PC-3 (cell line): ENCODE results near the gene CDH13. TPM values are rescaled to one million over a fixed set of nuclear protein-coding genes. Genes with fewer than 3 reads are reported as not detected.

ENCODE experiments used
- ATAC-seq: fragments of 200-7000 bp; cut with Tn5 transposase; 2 replicates; pipeline ENCODE4 v1.9.1; 2020; ENCODE audit warnings: mild to moderate bottlenecking, moderate library complexity
- BruUV-seq: library from RNA; stranded (reverse); fragments of 400-500 nt; replicated peaks from 2 replicates; lab custom pipeline; 2021; lab: Mats Ljungman, UMichigan
- CTCF ChIA-PET: fragments of 300-600 bp; sonication (Branson Sonifier 250); formaldehyde crosslinking; loops from one replicate; lab custom pipeline; 2022; ENCODE audit warnings: antibody characterized with exemption; lab: Charles Lee
- POLR2A ChIA-PET: fragments of 300-600 bp; sonication (Branson Sonifier 250); formaldehyde crosslinking; loops from one replicate; lab custom pipeline; 2022; ENCODE audit warnings: antibody characterized with exemption; ENCODE audit not compliant: unreplicated experiment; lab: Charles Lee
- DNase-seq: peaks from one replicate; pipeline ENCODE4 v3.0.0-alpha.2; 2015
- H2AFZ ChIP-seq: fragments of 300-600 bp; sonication (generic); 2 replicates; pipeline ENCODE4 v1.6.0; 2016; ENCODE audit warnings: antibody characterized with exemption, low read length
- H3F3A ChIP-seq: fragments of 300-600 bp; sonication (generic); one replicate; pipeline ENCODE4 v1.6.0; 2017; ENCODE audit warnings: antibody characterized with exemption, low read length, control low read depth, mild to moderate bottlenecking; ENCODE audit not compliant: unreplicated experiment
- H3K27ac ChIP-seq: fragments of 300-600 bp; sonication (generic); 2 replicates; pipeline ENCODE4 v1.5.1; 2016; ENCODE audit warnings: mild to moderate bottlenecking, low read length
- H3K27me3 ChIP-seq: fragments of 300-600 bp; sonication (generic); 2 replicates; pipeline ENCODE4 v1.6.1; 2016; ENCODE audit warnings: low read length, mixed read lengths
- H3K36me3 ChIP-seq: fragments of 300-600 bp; sonication (generic); 2 replicates; pipeline ENCODE4 v1.6.1; 2016; ENCODE audit warnings: low read depth, mixed run types, low read length, mixed read lengths
- H3K4me1 ChIP-seq: fragments of 300-600 bp; sonication (generic); 2 replicates; pipeline ENCODE4 v1.5.1; 2016; ENCODE audit warnings: low read length; ENCODE audit not compliant: insufficient read depth
- H3K4me2 ChIP-seq: fragments of 300-600 bp; sonication (generic); 2 replicates; pipeline ENCODE4 v1.6.0; 2016; ENCODE audit warnings: low read length
- H3K4me3 ChIP-seq: fragments of 300-600 bp; sonication (generic); 2 replicates; pipeline ENCODE4 v1.5.1; 2016; ENCODE audit warnings: mild to moderate bottlenecking, low read length, mixed read lengths
- H3K79me2 ChIP-seq: fragments of 300-600 bp; sonication (generic); 2 replicates; pipeline ENCODE4 v1.6.1; 2017; ENCODE audit warnings: low read length, mixed read lengths
- H3K9ac ChIP-seq: fragments of 300-600 bp; sonication (generic); 2 replicates; pipeline ENCODE4 v1.6.0; 2016; ENCODE audit warnings: mild to moderate bottlenecking, low read length
- H3K9me2 ChIP-seq: fragments of 300-600 bp; sonication (generic); replicated peaks from 2 replicates; pipeline ENCODE4 v1.6.1; 2016; ENCODE audit warnings: mixed run types, low read length, mixed read lengths
- H3K9me3 ChIP-seq: fragments of 300-600 bp; sonication (generic); 2 replicates; pipeline ENCODE4 v1.6.1; 2016; ENCODE audit warnings: low read length, mixed read lengths
- H4K20me1 ChIP-seq: fragments of 300-600 bp; sonication (generic); 2 replicates; pipeline ENCODE4 v1.6.1; 2016; ENCODE audit warnings: low read length, mixed read lengths
- EZH2 ChIP-seq: fragments of 300-600 bp; sonication (generic); IDR thresholded peaks from one replicate; pipeline ENCODE4 v1.6.1; 2017; ENCODE audit warnings: antibody characterized with exemption, mild to moderate bottlenecking, low read length; ENCODE audit not compliant: unreplicated experiment
- EZH2phosphoT487 ChIP-seq: fragments of 300-600 bp; sonication (generic); IDR thresholded peaks from 2 replicates; pipeline ENCODE4 v1.6.1; 2018; ENCODE audit warnings: mild to moderate bottlenecking, antibody characterized with exemption, low read length, borderline replicate concordance
- intact Hi-C: fragments of 100-400 bp; cut with micrococcal nuclease; formaldehyde crosslinking; loops from 2 replicates; pipeline ENCODE4 v1.9.0; 2023
- total RNA-seq: library from RNA; depleted of rRNA; stranded (reverse); fragments of >200 nt; gene quantifications from 2 replicates; pipeline ENCODE4 v1.2.3, GENCODE V29; 2014
- TF ChIP-seq, protein P1 (sequence below): fragments of 300-600 bp; sonication (generic); conservative IDR thresholded peaks from 2 replicates; pipeline ENCODE4 v1.5.1; 2017; ENCODE audit warnings: antibody characterized with exemption, low read depth, mild to moderate bottlenecking, low read length

The CDH13 gene
- total RNA-seq, 1 experiment from 2014 or later, result 0.36 TPM

DNA sequence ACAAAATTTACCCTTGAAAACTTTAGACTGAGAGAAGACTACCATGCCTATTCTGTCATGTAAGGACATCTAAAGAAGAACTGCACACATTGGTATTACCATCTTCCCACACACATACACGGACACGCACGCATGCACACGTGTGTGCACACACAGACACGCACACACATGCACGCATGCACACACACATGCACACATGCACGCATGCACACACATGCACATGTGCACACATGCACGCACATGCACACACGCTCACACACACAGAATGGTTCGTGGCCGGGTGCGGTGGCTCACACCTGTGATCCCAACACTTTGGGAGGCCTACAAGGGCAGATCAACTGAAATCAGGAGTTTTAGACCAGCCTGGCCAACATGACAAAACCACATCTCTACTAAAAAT, 884.1 kb downstream of the CDH13 start:
- ChIA-PET CTCF (no interaction called here), POLR2A (no interaction called here)
- Histone ChIP-seq H3K9me3 (no peaks in the 10 kb centered on the region), H3K27me3 (no peaks in the 10 kb centered on the region; the same call in 1 of the 2 replicates), H3K9ac (no peak overlapping the region), H3K4me1 (no peaks in the 10 kb centered on the region), H3F3A (no peaks in the 10 kb centered on the region), H3K4me3 (no peak overlapping the region), H2AFZ (no peak overlapping the region), H3K9me2 (no peaks in the 10 kb centered on the region), H3K27ac (no peak overlapping the region), H3K79me2 (no peaks in the 10 kb centered on the region), H3K36me3 (no peaks in the 10 kb centered on the region), H3K4me2 (no peak overlapping the region), H4K20me1 (no peaks in the 10 kb centered on the region)
- intact Hi-C loops, result no loop called here
- no TSS peak for BruUV-seq
- TF ChIP-seq, protein P1, sequence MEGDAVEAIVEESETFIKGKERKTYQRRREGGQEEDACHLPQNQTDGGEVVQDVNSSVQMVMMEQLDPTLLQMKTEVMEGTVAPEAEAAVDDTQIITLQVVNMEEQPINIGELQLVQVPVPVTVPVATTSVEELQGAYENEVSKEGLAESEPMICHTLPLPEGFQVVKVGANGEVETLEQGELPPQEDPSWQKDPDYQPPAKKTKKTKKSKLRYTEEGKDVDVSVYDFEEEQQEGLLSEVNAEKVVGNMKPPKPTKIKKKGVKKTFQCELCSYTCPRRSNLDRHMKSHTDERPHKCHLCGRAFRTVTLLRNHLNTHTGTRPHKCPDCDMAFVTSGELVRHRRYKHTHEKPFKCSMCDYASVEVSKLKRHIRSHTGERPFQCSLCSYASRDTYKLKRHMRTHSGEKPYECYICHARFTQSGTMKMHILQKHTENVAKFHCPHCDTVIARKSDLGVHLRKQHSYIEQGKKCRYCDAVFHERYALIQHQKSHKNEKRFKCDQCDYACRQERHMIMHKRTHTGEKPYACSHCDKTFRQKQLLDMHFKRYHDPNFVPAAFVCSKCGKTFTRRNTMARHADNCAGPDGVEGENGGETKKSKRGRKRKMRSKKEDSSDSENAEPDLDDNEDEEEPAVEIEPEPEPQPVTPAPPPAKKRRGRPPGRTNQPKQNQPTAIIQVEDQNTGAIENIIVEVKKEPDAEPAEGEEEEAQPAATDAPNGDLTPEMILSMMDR, result no peak
- TF ChIP-seq EZH2phosphoT487 (no peak), EZH2 (no peak)
- ATAC-seq, result no peak
- no peak for DNase-seq

DNA sequence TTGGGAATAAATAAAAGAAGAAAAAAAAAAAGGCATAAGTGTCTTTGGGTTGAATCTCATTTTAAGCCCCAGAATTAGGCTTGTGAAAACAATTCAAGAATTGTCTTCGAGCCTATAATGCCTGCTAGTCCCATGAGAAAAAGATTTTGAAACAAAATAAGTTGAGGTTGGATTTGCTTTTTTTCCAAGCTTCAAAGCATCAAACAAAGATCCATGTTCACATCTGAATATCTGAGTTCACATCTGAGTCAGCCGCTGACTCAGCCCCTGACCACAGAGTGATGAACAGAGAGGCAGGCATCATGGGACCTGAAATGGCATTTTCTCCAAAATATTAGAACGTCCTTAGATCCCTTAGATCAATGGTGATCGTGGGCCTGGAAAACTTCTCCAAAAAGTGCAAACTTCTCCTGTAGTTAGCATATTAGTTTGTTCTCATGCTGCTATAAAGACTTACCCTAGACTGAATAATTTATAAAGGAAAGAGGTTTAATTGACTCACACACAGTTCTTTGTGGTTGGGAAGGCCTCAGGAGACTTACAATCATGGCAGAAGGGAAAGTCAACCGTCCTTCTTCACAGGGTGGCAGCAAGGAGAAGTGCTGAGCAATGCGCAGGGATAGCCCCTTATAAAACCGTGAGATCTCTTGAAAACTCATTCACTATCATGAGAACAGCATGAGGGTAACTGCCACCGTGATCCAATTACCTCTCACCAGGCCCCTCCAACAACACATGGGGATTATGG, 886.4 kb downstream of the CDH13 start:
- TF ChIP-seq EZH2phosphoT487 (no peak), EZH2 (no peak)
- TF ChIP-seq, protein P1, result no peak
- Histone ChIP-seq H3K4me2 (no peak overlapping the region), H3K9me2 (no peaks in the 10 kb centered on the region), H3K79me2 (no peaks in the 10 kb centered on the region), H3K9ac (no peak overlapping the region), H3K27me3 (no peaks in the 10 kb centered on the region; the same call in 1 of the 2 replicates), H3K9me3 (no peaks in the 10 kb centered on the region), H4K20me1 (no peaks in the 10 kb centered on the region), H3K4me1 (no peaks in the 10 kb centered on the region), H3K4me3 (no peak overlapping the region), H3K27ac (no peak overlapping the region), H2AFZ (no peak overlapping the region), H3F3A (no peaks in the 10 kb centered on the region), H3K36me3 (no peaks in the 10 kb centered on the region)
- DNase-seq (peak; percentile 44), ATAC-seq (no peak)
- ChIA-PET POLR2A (no interaction called here), CTCF (no interaction called here)
- no TSS peak for BruUV-seq
- intact Hi-C loops, result no loop called here

DNA sequence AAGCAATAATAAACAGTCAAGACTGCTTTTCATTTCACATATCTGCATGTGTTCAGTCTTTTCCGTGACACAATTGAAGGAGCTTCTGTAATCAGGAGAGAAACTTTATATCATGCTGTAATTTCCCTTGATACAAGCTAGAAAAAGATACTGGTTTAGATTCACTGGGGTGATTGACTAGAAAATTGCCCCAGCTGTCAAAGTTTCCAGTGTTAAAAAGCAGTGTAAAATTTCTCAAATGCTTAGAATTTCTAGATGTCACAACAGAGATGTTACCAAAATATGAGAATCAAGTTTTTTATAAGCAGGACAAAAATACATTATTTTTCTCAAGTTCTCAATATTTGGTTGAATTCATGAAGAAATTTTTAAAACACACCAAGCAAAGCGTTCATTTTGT, 888.6 kb downstream of the CDH13 start:
- BruUV-seq, result no TSS peak
- H3K27ac ChIP-seq, result no peak overlapping the region
- intact Hi-C loops, result no loop called here
- no peaks in the 10 kb centered on the region for H3F3A ChIP-seq
- ATAC-seq, result no peak
- no peaks in the 10 kb centered on the region for H3K27me3 ChIP-seq
- H3K4me3 ChIP-seq, result no peak overlapping the region
- no peaks in the 10 kb centered on the region for H4K20me1 ChIP-seq
- DNase-seq, result no peak
- ChIA-PET CTCF (no interaction called here), POLR2A (no interaction called here)
- H3K9me2 ChIP-seq, result no peaks in the 10 kb centered on the region
- no peak overlapping the region for H3K9ac ChIP-seq
- no peak overlapping the region for H3K4me2 ChIP-seq
- no peaks in the 10 kb centered on the region for H3K79me2 ChIP-seq
- H3K4me1 ChIP-seq, result no peaks in the 10 kb centered on the region
- TF ChIP-seq EZH2 (no peak), EZH2phosphoT487 (no peak)
- TF ChIP-seq, protein P1, result no peak
- no peaks in the 10 kb centered on the region for H3K9me3 ChIP-seq
- no peak overlapping the region for H2AFZ ChIP-seq
- H3K36me3 ChIP-seq, result no peaks in the 10 kb centered on the region
